HG03135 (cell line): ENCODE data around the gene CAMKK1.

Source experiments
- ATAC-seq: cut with Tn5 transposase; IDR thresholded peaks from one replicate; pipeline ENCODE4 v1.9.1; 2021; ENCODE audit warnings: mild to moderate bottlenecking, moderate library complexity; ENCODE audit not compliant: unreplicated experiment

CAMKK1 gene

GRCh38 chr17:3815122-3815521 lies 77.7 kb downstream of the CAMKK1 start:
- no peak for ATAC-seq

- no peak for ATAC-seq
Observed at GRCh38 chr17:3814361-3814760, 78.5 kb downstream of the CAMKK1 start.

- ATAC-seq = no peak
Observed at GRCh38 chr17:3813171-3813570, 79.7 kb downstream of the CAMKK1 start.

- no peak for ATAC-seq
Observed at GRCh38 chr17:3812771-3813170, 80.1 kb downstream of the CAMKK1 start.

- no peak for ATAC-seq
Observed at GRCh38 chr17:3812284-3812683, 80.6 kb downstream of the CAMKK1 start.
